Subcutaneous abdominal adipose tissue (tissue), 5 donors: ENCODE data around the gene PLOD1.
A peak's percentile ranks its signal among the peaks of the same experiment; 100 is the strongest.
"Not testable (repeated sequence)": the region's sequence is repeated elsewhere in the genome, so short reads cannot be mapped to it uniquely, and the experiment has no call there.

Experiments
- H3K27ac ChIP-seq: one replicate; pipeline ENCODE4 v1.7.0; 2013; ENCODE audit warnings: low read depth, mild to moderate bottlenecking, inconsistent platforms, low read length, moderate library complexity
- H3K27me3 ChIP-seq, 5 donors: one replicate each; pipeline ENCODE4 v1.7.0; 2013; ENCODE audit warnings: low read length in 5 of 5, inconsistent platforms in 1 of 5; ENCODE audit not compliant: control insufficient read depth in 5 of 5, insufficient read depth in 4 of 5
- H3K36me3 ChIP-seq, 5 donors: one replicate each; pipeline ENCODE4 v1.7.0; 2013; ENCODE audit warnings: low read length in 5 of 5; ENCODE audit not compliant: control insufficient read depth in 5 of 5, insufficient read depth in 5 of 5
- H3K4me1 ChIP-seq, 5 donors: one replicate each; pipeline ENCODE4 v1.7.0; 2013; ENCODE audit warnings: low read length in 5 of 5, mild to moderate bottlenecking in 3 of 5, moderate library complexity in 1 of 5; ENCODE audit not compliant: control insufficient read depth in 5 of 5, insufficient read depth in 5 of 5
- H3K4me3 ChIP-seq, 5 donors: one replicate each; pipeline ENCODE4 v1.7.0; 2013; ENCODE audit warnings: low read length in 5 of 5, low read depth in 1 of 5
- H3K9ac ChIP-seq, 5 donors: one replicate each; pipeline ENCODE4 v1.7.0; 2013; ENCODE audit warnings: low read length in 5 of 5, mild to moderate bottlenecking in 4 of 5, moderate library complexity in 3 of 5
- H3K9me3 ChIP-seq, 5 donors: one replicate each; pipeline ENCODE4 v1.7.0; 2013; ENCODE audit warnings: low read length in 5 of 5; ENCODE audit not compliant: control insufficient read depth in 5 of 5
- donor health status: healthy.
- donor health status: healthy.
- donor health status: healthy.
- donor health status: healthy.
- donor health status: healthy.

Gene PLOD1

DNA sequence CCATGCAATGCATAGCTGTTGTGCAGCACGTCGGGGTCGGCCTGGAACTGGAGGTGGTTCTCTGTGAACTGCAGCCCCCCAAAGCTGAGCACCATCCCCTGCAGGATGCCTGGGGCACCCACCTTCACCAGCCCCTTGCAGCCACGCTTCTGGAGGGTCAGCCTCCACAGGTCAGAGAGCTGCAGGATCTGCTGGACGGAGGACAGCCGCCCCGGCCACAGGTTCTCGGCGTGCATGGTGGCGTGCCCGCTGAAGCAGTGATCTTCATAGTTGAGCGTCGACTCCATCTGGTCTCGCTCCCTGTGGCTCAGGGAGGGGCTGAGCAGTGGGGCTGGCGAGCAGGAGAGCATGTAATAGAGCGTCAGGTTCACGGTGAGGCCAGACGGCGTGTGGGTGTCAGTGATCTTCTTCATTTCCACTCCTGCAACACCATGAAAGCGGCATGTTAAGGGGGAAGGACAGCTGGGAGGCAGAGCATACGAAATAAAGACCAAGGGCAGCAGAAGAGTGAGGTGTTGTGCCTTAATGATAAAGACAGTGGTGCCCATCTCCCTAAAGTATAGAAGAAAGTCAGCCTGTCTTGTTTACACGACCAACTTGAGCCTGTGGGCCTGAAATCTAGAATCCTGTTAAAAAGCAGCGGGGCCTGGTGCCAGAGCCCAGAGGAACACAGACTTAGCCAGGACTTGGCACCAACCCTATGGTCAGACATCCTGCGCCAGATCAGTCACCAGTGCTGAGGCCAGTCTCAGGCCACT is 11.3 kb upstream of the PLOD1 start:
- Histone ChIP-seq H3K9me3 (no peaks in the 10 kb centered on the region), H3K4me1 (peaks cover 18 to 64% (median 56%) of the 10 kb centered on the region in 5 donors), H3K36me3 (peaks cover 0 to 53% (median 40%) of the 10 kb centered on the region in 5 donors), H3K27ac (no peak overlapping the region), H3K9ac (peak overlapping the region in 3 of 5 donors; percentile 11 to 54 (median 51)), H3K27me3 (no peaks in the 10 kb centered on the region), H3K4me3 (peak overlapping the region in 2 of 5 donors; percentile 35 to 68)

GRCh38 chr1:11923827-11924113 is 10.7 kb upstream of the PLOD1 start:
- Histone ChIP-seq H3K27ac (no peak overlapping the region), H3K9me3 (no peaks in the 10 kb centered on the region), H3K9ac (peak overlapping the region in 3 of 5 donors; percentile 11 to 54 (median 51)), H3K4me1 (peaks cover 18 to 62% (median 52%) of the 10 kb centered on the region in 5 donors), H3K4me3 (peak overlapping the region in 2 of 5 donors; percentile 35 to 68), H3K27me3 (no peaks in the 10 kb centered on the region), H3K36me3 (peaks cover 0 to 48% (median 38%) of the 10 kb centered on the region in 5 donors)

GRCh38 chr1:11924334-11925195 is 10.0 kb upstream of the PLOD1 start:
- no peak overlapping the region for H3K27ac ChIP-seq
- peak overlapping the region; percentile 33 to 64 (median 63) for H3K9ac ChIP-seq

GRCh38 chr1:11925196-11925937 is 9.2 kb upstream of the PLOD1 start:
- peak overlapping the region; percentile 61 to 73 (median 68) for H3K4me3 ChIP-seq
- H3K27ac ChIP-seq, H3K27me3 ChIP-seq, H3K9me3 ChIP-seq: not testable (repeated sequence)
- peaks cover 20 to 57% (median 51%) of the 10 kb centered on the region in 5 donors for H3K4me1 ChIP-seq
- H3K9ac ChIP-seq: peak overlapping the region; percentile 33 to 71 (median 63)
- peaks cover 0 to 32% (median 23%) of the 10 kb centered on the region in 5 donors for H3K36me3 ChIP-seq

More at GRCh38 chr1:11924334-11925195, 10.0 kb upstream of the PLOD1 start:
- Histone ChIP-seq H3K36me3 (peaks cover 0 to 40% (median 30%) of the 10 kb centered on the region in 5 donors), H3K9me3 (no peaks in the 10 kb centered on the region), H3K27me3 (no peaks in the 10 kb centered on the region), H3K4me1 (peaks cover 18 to 57% (median 50%) of the 10 kb centered on the region in 5 donors), H3K4me3 (peak overlapping the region; percentile 61 to 73 (median 68))

DNA sequence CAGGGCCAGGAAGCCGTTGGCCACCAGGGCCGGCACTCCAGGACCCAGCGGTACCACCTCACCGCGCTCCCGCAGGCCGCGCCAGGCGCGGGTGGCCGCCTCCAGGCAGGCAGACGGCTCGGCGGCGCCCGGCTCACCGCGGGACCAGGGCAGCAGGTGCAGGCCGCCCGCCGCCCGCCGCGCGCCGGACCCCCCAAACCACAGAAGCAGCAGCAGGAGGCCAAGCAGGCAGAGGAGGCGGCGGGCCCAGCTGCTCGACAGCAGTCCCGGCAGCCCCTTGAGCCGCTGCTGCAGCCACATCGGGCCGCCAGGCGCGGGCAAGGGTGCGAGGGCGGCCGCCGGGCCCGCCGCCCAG is 8.6 kb upstream of the PLOD1 start:
- Histone ChIP-seq H3K27ac (no peak overlapping the region), H3K9ac (peak overlapping the region in 2 of 5 donors; percentile 59 to 71), H3K9me3 (no peaks in the 10 kb centered on the region), H3K27me3 (no peaks in the 10 kb centered on the region), H3K4me3 (peak overlapping the region in 4 of 5 donors; percentile 61 to 72 (median 68)), H3K4me1 (peaks cover 19 to 57% (median 51%) of the 10 kb centered on the region in 5 donors), H3K36me3 (peaks cover 0 to 27% (median 19%) of the 10 kb centered on the region in 5 donors)

GRCh38 chr1:11927866-11928592 is 6.5 kb upstream of the PLOD1 start:
- H3K9me3 ChIP-seq: no peaks in the 10 kb centered on the region

GRCh38 chr1:11929849-11930248 is 4.7 kb upstream of the PLOD1 start:
- Histone ChIP-seq H3K36me3 (no peaks in the 10 kb centered on the region), H3K27ac (peak overlapping the region; percentile 54), H3K9me3 (no peaks in the 10 kb centered on the region), H3K4me1 (peaks cover 10 to 47% (median 46%) of the 10 kb centered on the region in 5 donors), H3K9ac (no peak overlapping the region), H3K27me3 (no peaks in the 10 kb centered on the region), H3K4me3 (peak overlapping the region in 1 of 5 donors; percentile 37)

More at GRCh38 chr1:11927866-11928592, 6.5 kb upstream of the PLOD1 start:
- no peak overlapping the region for H3K9ac ChIP-seq
- H3K4me3 ChIP-seq: no peak overlapping the region
- peaks cover 20 to 57% (median 53%) of the 10 kb centered on the region in 5 donors for H3K4me1 ChIP-seq
- no peaks in the 10 kb centered on the region for H3K27me3 ChIP-seq
- H3K27ac ChIP-seq: no peak overlapping the region
- H3K36me3 ChIP-seq: peaks cover 0 to 9% (median 5%) of the 10 kb centered on the region in 5 donors

DNA sequence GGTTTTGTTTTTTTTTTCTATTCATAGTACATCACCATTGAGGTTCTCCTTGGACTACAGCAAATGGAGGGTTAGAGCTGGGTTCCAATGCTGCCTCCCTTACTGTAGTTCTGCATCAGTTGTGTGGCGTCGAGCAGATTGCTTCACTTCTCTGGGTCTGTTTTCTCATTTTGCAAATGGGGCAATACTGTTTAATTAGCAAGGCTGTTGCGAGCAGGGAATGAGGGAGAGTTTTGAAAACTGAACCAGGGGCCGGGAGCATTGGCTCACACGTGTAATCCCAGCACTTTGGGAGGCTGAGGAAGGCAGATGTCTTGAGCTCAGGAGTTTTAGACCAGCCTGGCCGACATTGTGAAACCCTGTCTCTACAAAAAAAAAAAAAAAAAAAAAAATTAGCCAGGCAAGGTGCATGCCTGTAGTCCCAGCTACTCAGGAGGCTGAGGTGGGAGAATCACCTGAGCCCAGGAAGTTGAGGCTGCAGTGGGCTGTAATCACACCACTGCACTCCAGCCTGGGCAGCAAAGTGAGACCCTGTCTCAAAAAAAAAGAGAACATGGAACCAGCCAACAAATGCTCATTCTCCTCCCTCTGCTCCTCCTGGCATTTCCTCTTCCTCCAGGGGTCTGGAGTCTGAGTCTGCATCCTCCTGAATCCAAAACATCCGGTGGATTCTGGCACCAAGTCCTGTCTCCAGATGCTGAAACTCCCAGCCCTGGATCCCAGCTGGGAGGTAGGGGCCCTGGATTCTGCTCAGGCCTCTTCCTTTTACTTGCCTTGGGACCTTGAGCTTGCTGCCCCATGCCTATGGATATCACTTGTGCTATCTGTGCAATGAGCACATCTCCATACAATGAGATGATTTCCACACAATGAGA is 3.7 kb upstream of the PLOD1 start:
- Histone ChIP-seq H3K4me3 (no peak overlapping the region), H3K9ac (peak overlapping the region in 1 of 5 donors; percentile 8), H3K27me3 (no peaks in the 10 kb centered on the region), H3K27ac (no peak overlapping the region), H3K9me3 (no peaks in the 10 kb centered on the region), H3K36me3 (no peaks in the 10 kb centered on the region), H3K4me1 (peaks cover 7 to 50% (median 45%) of the 10 kb centered on the region in 5 donors)
